Forelimb muscle (tissue), 1 donor: ENCODE results near the gene MEPCE. TPM values are rescaled to one million over a fixed set of nuclear protein-coding genes. Genes with fewer than 3 reads are reported as not detected.
A peak's percentile ranks its signal among the peaks of the same experiment; 100 is the strongest.
"Not testable (repeated sequence)": the region's sequence is repeated elsewhere in the genome, so short reads cannot be mapped to it uniquely, and the experiment has no call there.

Experiments used
- DNase-seq: peaks from one replicate; pipeline ENCODE4 v3.0.0-alpha.2; 2013; ENCODE audit warnings: low read depth
- polyA plus RNA-seq: library from polyadenylated mRNA; unstranded; fragments of 120-200 nt; gene quantifications from one replicate; pipeline ENCODE4 v1.2.1, GENCODE V29; 2013; ENCODE audit not compliant: insufficient read length

Gene MEPCE
- polyA plus RNA-seq, result 34.2 TPM

GRCh38 chr7:100429637-100430492 lies at the start of gene MEPCE:
MEPCE (plus strand) TSS chr7:100429831; CDS start chr7:100430019, 188 bp downstream.
- peak; percentile 90 for DNase-seq

- no peak for DNase-seq
These were observed 49.4 kb upstream of the MEPCE start for GRCh38 chr7:100380196-100380595.

DNA sequence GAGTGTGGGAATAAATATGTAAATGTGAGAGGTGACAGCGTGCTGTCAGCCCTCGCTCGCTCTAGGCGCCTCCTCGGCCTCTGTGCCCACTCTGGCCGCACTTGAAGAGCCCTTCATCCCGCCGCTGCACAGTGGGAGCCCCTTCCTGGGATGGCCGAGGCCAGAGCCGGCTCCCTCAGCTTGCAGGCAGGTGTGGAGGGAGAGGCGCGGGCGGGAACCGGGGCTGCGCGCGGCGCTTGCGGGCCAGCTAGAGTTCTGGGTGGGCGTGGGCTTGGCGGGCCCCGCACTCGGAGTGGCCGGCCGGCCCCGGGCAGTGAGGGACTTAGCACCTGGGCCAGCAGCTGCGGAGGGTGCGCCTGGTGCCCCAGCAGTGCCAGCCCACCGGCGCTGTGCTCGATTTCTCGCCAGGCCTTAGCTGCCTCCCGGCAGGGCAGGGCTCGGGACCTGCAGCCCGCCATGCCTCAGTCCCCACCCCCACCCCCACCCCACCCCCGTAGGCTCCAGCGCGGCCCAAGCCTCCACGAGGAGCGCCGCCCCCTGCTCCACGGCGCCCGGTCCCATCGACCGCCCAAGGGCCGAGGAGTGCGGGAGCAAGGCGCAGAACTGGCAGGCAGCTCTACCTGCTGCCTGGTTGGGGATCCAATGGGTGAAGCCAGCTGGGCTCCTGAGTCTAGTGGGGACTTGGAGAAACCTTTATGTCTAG lies 47.9 kb upstream of the MEPCE start:
- not testable (repeated sequence) for DNase-seq

DNA sequence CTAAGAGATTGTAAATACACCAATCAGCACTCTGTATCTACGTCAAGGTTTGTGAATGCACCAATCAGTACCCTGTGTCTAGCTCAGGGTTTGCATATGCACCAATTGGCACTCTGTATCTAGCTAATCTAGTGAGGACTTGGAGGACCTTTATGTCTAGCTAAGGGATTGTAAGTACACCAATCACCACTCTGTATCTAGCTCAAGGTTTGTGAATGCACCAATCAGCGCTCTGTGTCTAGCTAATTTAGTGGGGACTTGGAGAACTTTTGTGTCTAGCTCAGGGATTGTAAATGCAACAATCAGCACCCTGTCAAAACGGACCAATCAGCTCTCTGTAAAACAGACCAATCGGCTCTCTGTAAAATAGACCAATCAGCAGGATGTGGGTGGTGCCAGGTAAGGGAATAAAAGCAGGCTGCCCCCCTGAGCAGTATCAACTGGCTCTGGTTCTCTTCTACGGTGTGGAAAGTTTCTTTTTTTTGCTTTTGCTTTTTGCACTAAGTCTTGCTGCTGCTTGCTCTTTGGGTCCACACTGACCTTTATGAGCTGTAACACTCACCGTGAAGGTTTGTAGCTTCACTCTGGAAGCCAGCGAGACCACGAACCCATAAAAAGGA lies 47.3 kb upstream of the MEPCE start:
- DNase-seq, result not testable (repeated sequence)

DNA sequence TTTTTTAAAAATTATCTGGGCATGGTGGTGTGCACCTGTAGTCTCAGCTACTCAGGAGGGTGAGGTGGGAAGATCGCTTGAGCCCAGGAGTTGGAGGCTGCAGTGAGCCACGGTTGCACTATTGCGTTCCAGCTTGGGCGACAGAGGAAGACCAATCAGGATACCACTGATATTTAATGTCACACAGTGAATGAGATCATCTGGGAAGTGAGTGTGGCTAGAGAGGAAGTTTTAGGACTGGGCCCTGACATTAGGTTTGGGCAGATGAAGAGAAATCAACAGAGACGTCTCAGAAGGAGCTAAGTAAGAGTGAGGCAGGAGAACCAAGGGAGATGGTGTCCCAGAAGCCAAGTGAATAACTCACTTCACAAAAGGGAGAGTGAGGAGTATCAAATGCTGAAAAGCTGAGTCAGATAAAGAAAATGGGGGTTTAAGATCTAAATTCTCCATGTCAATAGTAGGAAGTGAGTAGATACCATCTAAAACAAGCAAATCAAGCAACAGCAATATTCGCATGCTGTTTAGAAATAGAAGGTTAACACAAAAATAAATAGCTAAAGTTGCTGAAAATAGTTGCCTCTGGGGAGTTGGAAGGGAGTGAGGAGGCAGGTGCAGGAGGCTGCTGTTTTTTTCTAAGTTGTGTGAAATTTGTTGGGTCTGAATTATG lies 44.9 kb upstream of the MEPCE start:
- no peak for DNase-seq

DNA sequence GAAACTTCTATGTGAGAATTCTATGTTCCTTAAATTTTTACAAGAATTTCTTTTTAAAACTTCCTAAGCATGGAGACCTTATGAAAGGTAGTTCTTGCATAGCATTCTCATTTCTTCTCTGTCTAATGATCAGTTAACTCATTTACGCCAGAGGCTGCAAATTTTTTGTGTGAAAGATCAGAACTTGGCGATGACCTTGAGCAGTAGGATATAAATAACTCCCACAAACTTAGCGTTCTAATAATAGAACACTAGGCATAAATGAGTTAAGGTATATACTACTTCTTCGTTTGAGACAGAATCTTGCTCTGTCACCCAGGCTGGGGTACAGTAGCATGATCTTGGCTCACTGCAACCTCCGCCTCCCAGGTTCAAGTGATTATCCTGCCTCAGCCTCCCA lies 42.7 kb upstream of the MEPCE start:
- DNase-seq, result no peak

- no peak for DNase-seq
These were observed 41.9 kb upstream of the MEPCE start for GRCh38 chr7:100387695-100388094.

- DNase-seq, result no peak
These were observed 40.1 kb upstream of the MEPCE start for GRCh38 chr7:100389437-100390088.

DNA sequence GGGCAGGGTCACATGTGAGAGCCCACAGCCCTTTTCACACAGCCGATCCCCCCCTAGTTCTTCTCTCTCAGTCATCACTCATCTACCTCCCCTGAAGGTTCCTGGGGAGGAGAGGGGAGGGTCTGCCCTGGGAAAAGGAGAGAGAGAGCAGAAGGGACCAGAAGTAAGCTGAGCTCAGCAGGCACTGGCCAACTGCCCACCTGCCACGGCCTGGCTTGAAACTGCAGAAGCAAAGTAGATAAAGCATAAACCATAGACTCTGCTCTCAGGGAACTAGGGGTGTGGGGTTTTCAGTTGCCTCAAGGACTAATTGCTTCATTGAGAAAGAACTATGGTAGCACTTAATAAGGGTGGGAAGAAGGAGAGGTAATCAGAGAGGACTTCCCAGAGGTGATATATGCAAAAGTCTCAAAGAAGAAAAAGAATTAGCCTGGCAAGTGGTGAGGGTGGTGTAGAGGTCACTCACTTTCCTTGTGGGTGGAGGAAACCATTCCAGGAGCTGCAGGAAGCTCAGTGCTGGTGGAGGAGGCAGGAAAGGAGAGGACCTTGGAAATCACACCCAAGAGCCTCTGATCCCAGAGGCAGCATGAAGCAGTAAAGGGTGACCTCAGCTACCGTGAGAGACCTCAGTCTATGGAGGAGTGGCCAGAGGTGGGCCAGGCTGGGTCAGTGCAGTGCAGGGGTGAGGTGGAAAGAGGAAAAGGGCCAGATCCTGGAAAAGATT lies 39.2 kb upstream of the MEPCE start:
- no peak for DNase-seq

- DNase-seq, result no peak
These were observed 36.3 kb upstream of the MEPCE start for GRCh38 chr7:100393233-100393905.

DNA sequence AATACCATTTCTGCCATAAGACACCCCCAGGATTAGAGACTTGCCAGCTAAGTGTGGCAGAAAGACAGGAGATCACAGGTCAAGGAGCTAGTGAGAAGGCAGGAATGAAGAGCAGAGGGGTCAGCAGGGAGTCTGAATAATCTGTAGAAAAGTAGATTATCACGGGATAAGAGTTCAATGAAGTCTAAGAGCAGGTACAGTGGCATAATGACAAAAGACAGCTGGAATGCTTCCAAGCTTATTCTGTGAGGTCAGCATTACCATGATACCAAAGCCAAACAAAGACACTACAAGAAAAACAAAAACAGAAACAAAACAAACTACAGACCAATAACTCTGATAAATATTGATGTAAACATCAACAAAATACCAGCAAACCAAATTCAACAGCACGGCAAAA lies 35.6 kb upstream of the MEPCE start:
- DNase-seq, result no peak

DNA sequence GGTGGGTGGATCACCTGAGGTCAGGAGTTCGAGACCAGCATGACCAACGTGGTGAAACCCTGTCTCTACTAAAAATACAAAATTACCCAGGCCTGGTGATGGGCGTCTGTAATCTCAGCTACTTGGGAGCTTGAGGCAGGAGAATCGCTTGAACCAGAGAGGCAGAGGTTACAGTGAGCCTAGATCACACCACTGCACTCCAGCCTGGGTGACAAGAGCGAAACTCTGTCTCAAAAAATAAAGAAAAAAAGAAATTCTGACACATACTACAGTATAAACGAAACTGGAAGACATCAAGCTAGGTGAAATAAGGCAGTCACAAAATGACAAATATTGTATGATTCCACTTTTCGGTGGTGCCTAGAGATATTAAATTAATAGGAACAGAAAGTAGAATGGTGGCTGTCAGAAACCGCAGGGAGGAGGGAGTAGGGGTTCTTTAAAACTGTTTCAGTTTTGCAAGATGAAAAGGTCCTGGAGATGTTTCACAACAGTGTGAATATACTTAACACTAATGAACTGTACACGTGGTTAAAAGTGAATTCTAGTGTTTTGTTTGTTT lies 33.1 kb upstream of the MEPCE start:
- DNase-seq, result no peak

GRCh38 chr7:100397315-100398081 lies 32.1 kb upstream of the MEPCE start:
- no peak for DNase-seq

DNA sequence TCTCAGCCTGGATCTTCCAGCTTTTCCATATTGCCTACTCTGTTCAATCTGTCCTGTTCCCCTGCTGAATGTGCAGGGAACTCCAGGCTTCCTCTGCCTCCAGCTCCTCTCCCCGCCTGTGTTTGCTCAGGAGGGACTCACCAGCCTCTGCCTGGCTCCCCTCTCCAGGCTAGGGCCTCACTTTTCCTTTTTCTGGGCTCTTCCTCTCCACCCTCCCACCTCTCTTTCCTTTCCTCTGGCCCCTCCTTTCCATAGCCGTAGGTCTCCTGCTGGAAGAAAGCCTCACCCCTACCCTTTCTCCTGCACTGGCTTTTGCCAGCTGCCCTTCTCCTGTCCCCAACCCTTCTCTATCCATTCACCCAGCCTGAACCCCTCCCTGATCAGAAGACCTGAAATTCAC lies 31.4 kb upstream of the MEPCE start:
- no peak for DNase-seq

DNA sequence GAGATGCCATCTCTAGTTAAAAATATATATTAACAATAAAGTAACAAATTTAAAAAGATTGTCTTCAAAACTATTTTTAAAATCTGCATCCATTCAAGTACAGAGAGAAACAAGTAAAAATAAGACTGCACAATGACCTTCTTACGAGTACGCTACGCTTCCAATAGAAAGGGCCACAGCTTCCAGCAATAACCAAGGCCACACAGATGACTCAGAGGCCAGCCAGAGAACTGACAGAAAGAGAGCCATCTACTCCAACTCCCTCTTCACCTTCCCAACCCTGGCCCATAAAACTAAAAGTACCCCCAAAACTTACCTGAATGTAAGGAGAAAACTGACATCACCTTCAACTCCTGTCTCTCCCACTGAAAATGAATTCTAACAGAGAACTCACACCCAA lies 29.6 kb upstream of the MEPCE start:
- DNase-seq, result no peak

- no peak for DNase-seq
These were observed 29.0 kb upstream of the MEPCE start for GRCh38 chr7:100400656-100401055.

DNA sequence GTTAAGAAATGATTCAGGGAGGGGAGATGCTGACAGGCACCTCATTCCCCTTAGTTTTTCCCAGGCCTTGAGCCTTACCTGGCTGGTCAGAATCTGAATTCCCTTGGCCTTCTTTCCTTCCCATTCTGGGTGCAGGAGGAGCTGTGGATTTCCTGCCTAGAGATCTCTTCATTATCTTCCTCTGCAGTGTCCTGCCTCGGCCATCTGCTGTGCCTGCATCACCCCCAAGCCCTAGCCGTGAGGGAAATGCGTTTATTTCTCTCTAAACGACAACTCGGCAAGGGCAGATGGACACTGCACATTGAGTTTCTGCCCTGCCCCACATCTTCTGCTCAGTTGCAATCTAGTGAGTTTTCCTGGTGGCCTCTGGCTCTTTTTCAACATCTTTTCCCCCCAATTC lies 27.8 kb upstream of the MEPCE start:
- DNase-seq, result no peak

DNA sequence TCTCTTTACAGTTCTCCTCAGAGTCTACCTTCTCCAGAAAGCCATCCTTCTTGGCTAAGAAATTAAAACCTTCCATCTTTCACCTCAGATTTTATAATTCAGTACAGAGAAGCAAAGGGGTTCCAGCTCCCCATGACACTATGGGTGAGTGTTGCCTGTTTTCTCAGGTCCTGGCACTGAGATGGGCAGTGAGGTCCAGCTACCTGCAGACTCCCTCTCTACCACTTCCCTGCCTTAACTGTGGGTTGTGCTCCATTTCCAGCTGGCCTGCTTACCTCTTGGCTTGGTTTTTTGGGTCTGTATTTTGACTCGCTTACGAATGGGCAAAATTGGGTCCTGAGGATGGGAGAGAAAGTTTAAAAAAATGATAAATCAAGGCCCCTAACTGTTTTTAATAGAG lies 27.4 kb upstream of the MEPCE start:
- no peak for DNase-seq

DNA sequence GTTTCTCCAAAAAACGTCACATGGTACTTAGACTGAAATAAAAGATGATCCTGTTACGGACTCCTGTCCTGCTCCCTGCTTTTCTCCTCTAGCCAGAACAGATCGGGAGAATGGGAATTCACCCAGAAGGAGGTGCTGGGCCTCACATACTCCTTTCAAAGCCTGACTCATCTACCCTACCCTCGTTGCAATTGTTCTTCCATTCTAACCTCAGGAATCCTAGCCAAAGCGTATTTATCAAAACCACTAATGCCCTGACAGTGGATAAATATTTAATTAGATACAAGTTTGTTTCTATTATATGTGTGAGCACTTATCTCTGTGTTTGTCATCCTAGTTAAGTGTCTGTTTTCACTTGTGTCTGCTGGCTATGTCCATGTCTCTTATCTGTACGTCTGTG lies 22.9 kb upstream of the MEPCE start:
- DNase-seq, result no peak
